ENCODE data around the gene GNPDA2.

GRCh38 chr4:44671636-44672035 lies 54.7 kb downstream of the GNPDA2 start:
- no peak for TF ChIP-seq EZH2 (IDR thresholded peaks at IDR 0.05)
- TF ChIP-seq, protein P1, sequence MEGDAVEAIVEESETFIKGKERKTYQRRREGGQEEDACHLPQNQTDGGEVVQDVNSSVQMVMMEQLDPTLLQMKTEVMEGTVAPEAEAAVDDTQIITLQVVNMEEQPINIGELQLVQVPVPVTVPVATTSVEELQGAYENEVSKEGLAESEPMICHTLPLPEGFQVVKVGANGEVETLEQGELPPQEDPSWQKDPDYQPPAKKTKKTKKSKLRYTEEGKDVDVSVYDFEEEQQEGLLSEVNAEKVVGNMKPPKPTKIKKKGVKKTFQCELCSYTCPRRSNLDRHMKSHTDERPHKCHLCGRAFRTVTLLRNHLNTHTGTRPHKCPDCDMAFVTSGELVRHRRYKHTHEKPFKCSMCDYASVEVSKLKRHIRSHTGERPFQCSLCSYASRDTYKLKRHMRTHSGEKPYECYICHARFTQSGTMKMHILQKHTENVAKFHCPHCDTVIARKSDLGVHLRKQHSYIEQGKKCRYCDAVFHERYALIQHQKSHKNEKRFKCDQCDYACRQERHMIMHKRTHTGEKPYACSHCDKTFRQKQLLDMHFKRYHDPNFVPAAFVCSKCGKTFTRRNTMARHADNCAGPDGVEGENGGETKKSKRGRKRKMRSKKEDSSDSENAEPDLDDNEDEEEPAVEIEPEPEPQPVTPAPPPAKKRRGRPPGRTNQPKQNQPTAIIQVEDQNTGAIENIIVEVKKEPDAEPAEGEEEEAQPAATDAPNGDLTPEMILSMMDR (IDR thresholded peaks at IDR 0.05): no peak
